Measurements from ENCODE around the gene OBSCN.

Gene OBSCN

GRCh38 chr1:228305721-228306152 is 97.9 kb downstream of the OBSCN start:
- H3K27me3 ChIP-seq (replicated peaks) = no peaks in the 10 kb centered on the region
- DNase-seq = no peak
- H3K27ac ChIP-seq = no peak overlapping the region
- H3K36me3 ChIP-seq (replicated peaks) = no peaks in the 10 kb centered on the region
- TF ChIP-seq CTCF (IDR thresholded peaks at IDR 0.05; ENCODE audit: low read depth, low read length, missing control alignments) = no peak
- no peak overlapping the region for H3K4me3 ChIP-seq (ENCODE audit: low read depth, low read length)
- in situ Hi-C loops (cut with HindIII; ENCODE audit: low pct_ligation_motif_present, low sequenced_read_pairs) = no loop called here

GRCh38 chr1:228306275-228307217 is 98.7 kb downstream of the OBSCN start:
- TF ChIP-seq CTCF (IDR thresholded peaks at IDR 0.05; ENCODE audit: low read depth, low read length, missing control alignments) = no peak
- DNase-seq = no peak
- Histone ChIP-seq H3K36me3 (replicated peaks) (no peaks in the 10 kb centered on the region), H3K27ac (no peak overlapping the region), H3K4me3 (ENCODE audit: low read depth, low read length) (no peak overlapping the region), H3K27me3 (replicated peaks) (no peaks in the 10 kb centered on the region)
- in situ Hi-C loops (cut with HindIII; ENCODE audit: low pct_ligation_motif_present, low sequenced_read_pairs) = no loop called here

GRCh38 chr1:228307218-228308023 is 99.6 kb downstream of the OBSCN start:
- H3K27ac ChIP-seq = no peak overlapping the region
- no peak for DNase-seq
- no peak for TF ChIP-seq CTCF (IDR thresholded peaks at IDR 0.05; ENCODE audit: low read depth, low read length, missing control alignments)
- no peak overlapping the region for H3K4me3 ChIP-seq (ENCODE audit: low read depth, low read length)
- in situ Hi-C loops (cut with HindIII; ENCODE audit: low pct_ligation_motif_present, low sequenced_read_pairs) = no loop called here
- no peaks in the 10 kb centered on the region for H3K27me3 ChIP-seq (replicated peaks)
- H3K36me3 ChIP-seq (replicated peaks) = no peaks in the 10 kb centered on the region

- DNase-seq = no peak
- Histone ChIP-seq H3K27me3 (replicated peaks) (no peaks in the 10 kb centered on the region), H3K36me3 (replicated peaks) (no peaks in the 10 kb centered on the region), H3K27ac (no peak overlapping the region), H3K4me3 (ENCODE audit: low read depth, low read length) (no peak overlapping the region)
- no peak for TF ChIP-seq CTCF (IDR thresholded peaks at IDR 0.05; ENCODE audit: low read depth, low read length, missing control alignments)
- in situ Hi-C loops (cut with HindIII; ENCODE audit: low pct_ligation_motif_present, low sequenced_read_pairs) = no loop called here
Measured at GRCh38 chr1:228308085-228308601, 100.3 kb downstream of the OBSCN start.

GRCh38 chr1:228308628-228309325 is 100.9 kb downstream of the OBSCN start:
- H3K27me3 ChIP-seq (replicated peaks) = no peaks in the 10 kb centered on the region
- H3K36me3 ChIP-seq (replicated peaks) = no peaks in the 10 kb centered on the region
- H3K4me3 ChIP-seq (ENCODE audit: low read depth, low read length) = no peak overlapping the region
- TF ChIP-seq CTCF (IDR thresholded peaks at IDR 0.05; ENCODE audit: low read depth, low read length, missing control alignments) = peak; percentile 1
- no peak overlapping the region for H3K27ac ChIP-seq
- in situ Hi-C loops (cut with HindIII; ENCODE audit: low pct_ligation_motif_present, low sequenced_read_pairs) = no loop called here
- no peak for DNase-seq
